DMS153 treated with DMSO at 0.1 percent for 48 hours (cell line): Measurements from ENCODE around the gene MTMR8.
"Not testable (repeated sequence)": the region's sequence is repeated elsewhere in the genome, so short reads cannot be mapped to it uniquely, and the experiment has no call there.

Source experiments
- DNase-seq: peaks from one replicate; lab custom pipeline; 2025; ENCODE audit not compliant: unreplicated experiment; lab: John Stamatoyannopoulos, UW

The MTMR8 gene

DNA sequence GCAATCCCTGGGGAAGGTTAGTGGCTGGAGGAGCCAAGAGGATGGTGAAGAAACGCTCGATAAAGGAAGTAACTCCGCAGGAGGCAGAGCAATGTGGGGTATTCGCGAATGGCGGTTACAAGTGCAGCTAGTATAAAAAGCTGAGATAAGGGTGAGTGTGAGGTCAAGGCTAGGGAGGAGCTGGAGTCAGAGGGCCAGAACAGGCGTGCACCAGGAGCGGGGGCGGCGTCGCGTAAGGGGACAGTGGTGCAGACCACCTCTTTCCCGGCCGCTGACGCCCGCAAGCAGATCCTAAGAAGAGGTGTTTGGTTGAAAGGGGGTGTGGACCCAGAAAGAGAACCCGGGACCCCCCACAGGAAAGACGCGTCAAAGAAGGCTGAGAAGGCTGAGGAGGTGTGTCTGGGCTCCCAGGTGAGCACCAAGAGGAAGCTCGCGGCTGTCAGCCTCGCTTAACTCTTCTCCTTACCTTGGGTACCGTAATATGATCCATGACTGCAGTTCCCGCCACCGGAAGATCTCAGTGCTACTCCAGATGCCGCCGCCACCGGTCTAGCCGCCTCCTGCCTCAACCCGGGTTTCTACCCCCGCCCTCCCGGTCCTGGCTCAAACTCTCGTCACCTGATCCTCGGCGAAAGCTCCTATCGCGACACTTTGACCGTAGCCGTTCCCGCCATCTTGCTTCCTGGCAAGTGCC lies at the start of gene MTMR8:
Gene MTMR8, minus strand, starts transcription at position 579 of the 694 bp plus-strand sequence. Its CDS starts 89 bp downstream, at position 490.
- DNase-seq, result no peak

DNA sequence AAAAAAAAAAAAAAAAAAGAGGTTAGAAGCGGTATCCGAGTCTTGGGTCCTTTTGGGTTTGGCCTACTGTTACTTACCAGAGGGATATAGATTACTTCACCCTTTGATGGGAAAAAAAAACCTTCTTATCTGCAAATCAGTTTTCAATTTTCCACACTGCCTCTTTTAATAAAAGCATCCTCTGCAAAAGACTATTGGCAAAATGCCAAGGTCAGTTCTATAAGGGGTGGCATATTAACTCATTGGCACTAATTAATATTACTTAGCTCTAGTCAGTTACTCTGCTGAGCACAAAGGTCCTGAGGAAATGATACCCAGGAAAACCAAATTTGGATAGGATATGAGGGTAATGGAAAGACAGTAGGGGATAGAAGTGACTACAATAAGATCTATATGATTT lies 44.3 kb upstream of the MTMR8 start:
- no peak for DNase-seq

DNA sequence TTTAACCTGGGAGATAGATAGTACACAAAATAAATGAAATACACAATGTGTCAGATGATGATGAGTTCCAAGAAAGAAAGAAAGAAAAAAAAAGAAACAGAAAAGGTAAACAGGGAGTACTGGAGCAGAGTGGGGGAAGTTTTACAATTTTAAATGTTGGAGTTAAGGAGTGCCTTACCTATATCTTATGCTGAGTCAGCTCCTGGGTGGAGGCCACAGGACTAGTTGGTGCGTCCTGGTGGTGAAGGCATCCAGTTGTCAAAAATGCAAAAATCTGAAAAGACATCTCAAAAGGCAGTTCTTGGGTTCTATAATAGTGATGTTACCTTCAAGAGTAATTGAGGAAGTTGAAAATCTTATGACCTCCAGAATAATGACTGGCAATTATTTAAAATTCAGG lies 42.4 kb upstream of the MTMR8 start:
- no peak for DNase-seq

DNA sequence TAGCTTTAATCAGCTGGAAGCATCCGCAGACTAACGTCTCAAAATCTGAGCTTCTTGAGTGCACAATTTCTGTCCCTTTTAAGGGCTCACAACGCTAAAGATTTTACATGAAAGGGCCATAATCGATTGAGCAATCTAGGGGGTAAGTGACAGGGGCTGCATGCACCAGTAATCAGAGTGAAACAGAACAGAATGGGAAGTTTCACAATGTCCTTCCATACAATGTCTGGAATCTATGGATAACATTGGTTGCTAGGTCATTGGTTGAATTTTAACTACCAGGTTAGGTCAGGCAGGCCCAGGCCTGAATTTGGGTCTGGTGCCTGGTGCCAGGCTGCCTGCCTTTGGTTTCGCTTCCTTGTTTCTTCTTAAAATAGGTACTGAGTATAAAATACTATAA lies 42.0 kb upstream of the MTMR8 start:
- DNase-seq, result no peak

DNA sequence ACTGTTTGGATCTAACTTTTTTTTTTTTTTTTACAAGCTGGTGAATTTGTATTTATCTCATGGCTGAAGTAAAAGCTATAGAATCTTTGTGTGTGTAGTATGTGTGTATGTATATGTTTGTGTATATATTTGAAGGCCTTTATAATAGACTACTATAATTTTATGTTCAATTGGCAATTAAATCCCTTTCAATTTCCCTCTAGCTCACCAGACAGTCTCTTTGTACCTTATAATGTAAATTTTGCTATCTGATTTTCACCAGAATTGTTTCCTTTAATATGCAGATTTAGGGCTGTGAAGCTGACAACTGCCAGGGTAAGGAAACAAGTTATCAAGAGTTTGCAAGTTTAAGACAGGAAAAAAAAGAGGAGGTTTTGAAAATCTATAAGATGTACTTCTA lies 33.1 kb upstream of the MTMR8 start:
- DNase-seq, result no peak

DNA sequence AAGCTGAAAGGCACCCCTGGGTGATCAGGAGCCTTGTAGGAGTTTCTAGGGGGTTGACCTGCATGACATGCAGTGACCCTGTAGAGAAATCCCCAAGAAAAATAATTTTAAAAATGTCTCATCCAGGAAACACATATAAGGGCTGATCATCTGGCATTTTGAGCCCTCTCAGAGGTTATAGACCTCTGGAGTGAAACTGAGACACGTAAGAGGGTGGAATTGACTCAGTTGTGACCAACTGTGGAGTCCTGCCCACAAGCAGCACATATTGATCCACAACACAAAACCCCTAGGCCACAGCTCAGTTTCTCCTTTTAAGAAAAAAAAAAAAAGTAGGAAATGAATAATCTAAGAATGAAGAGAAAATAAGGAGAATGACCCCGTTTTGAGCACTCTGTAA lies 32.5 kb upstream of the MTMR8 start:
- DNase-seq, result no peak

DNA sequence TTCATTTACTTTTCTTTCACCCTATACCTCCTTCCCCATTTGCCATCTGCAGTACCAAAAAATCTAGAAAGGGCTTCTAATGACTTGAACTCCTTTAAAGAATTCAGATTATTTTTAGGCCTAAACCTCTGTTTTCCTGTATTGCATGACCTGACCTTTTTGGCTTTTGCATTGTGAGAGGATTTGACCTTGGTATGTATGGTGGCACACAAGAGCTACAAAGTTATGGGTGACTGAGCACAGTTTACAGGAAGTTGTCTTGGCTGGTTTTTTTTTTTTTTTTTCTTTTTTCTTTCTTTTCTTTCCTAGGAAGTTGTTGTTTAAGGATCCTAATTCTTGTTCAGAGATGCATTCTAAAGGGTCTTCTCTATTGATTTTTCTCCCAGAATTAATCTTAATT lies 32.0 kb upstream of the MTMR8 start:
- DNase-seq, result no peak

DNA sequence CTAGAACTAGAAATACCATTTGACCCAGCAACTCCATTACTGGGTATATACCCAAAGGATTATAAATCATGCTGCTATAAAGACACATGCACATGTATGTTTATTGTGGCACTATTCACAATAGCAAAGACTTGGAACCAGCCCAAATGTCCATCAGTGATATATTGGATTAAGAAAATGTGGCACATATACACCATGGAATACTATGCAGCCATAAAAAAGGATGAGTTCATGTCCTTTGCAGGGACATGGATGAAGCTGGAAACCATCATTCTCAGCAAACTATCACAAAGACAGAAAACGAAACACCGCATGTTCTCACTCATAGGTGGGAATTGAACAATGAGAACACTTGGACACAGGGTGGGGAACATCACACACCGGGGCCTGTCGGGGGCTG lies 14.5 kb upstream of the MTMR8 start:
- DNase-seq, result not testable (repeated sequence)

DNA sequence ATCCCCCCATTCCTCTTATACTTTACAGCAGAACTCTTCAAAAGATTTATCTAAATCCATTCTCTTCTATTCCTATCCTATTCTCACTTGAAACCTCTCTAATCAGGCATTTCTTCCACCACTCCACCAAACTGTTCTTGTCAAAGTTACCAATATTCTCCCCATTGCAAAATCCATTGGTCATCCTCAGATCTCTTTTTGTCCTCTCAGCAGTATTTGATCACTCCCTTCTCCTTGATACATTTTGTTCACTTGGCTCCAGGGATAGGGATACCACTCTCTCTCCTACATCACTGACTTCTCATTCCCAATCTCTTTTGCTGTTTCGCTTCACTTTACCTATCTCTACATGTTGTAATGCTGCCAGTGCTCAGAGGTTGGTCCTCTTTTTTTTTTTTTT lies 2.8 kb upstream of the MTMR8 start:
- no peak for DNase-seq

DNA sequence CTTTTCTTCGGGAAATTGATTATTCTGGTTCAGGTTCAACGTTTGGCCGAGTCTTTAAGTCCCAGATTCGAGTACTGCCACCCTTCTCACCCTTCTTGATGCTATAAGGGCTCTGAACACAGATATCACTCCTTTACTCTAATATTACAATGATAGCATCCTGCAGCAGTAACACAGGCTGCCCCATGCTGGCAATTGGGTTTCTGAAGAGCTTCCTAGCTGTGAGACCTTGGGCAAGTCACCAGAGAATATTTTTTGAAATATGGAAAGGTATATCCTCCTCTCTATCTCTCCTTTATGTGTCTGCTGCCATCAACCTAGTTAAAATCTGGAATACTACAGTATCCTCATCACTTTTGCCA lies 297 bp upstream of the MTMR8 start:
- no peak for DNase-seq

DNA sequence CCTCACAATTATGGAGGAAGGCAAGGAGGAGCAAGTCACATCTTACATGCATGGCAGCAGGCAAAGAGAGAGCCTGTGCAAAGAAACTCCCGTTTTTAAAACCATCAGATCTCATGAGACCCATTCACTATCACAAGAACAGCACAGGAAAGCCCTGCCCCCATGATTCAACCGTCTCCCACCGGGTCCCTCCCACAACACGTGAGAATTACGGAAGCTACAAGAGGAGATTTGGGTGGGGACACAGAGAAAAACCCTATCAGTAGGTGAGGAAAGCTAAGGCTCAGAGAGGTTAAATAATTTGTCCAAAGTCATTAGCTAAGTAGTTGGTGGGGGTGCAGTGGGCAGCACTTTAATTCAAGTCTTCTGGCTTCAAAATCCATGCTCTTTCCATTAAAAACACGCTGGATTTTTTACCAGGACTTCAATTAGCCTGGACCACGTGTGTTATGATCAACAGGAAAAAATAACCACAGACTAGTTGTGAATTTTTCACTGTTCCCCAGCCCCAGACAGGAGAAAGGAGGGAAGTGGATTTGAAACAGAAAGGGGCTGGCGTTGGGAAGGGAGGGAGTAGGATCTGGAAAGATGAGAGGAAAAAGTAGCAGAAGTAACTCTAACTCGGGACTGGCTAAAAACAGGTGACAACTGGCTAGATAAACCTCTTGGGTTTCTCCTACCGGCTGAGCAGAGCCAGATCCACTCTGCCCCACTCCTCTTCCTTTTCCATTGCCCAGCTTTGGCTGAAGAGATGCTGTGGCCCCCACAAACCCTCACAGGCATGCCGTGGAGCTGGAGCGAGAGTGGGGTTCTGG lies 986 bp downstream of the MTMR8 start:
- DNase-seq, result no peak

DNA sequence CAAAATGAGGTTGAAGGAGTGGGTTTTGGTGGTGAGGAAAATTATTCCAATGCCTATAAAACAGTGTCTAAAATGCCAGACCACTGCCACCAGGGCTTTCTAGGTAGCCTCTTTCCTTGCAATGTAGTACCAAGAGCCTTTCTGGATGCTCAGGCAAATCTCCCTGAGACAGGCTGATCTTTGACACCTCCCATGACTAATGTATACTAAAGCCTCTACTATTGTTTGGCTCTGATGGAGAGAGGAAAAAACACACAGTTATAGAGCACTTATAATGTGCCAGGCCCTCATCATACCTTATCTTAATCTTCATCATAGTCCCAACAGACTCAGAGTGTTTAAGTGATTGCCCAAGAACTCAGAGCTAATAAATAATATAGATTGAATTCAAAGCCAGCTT lies 5.8 kb downstream of the MTMR8 start:
- DNase-seq, result no peak

DNA sequence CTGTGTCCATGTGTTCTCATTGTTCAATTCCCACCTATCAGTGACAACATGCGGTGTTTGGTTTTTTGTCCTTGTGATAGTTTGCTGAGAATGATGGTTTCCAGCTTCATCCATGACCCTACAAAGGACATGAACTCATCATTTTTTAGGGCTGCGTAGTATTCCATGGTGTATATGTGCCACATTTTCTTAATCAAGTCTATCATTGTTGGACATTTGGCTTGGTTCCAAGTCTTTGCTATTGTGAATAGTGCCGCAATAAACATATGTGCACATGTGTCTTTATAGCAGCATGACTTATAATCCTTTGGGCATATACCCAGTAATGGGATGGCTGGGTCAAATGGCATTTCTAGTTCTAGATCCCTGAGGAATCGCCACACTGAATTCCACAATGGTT lies 14.5 kb downstream of the MTMR8 start:
- DNase-seq, result not testable (repeated sequence)

DNA sequence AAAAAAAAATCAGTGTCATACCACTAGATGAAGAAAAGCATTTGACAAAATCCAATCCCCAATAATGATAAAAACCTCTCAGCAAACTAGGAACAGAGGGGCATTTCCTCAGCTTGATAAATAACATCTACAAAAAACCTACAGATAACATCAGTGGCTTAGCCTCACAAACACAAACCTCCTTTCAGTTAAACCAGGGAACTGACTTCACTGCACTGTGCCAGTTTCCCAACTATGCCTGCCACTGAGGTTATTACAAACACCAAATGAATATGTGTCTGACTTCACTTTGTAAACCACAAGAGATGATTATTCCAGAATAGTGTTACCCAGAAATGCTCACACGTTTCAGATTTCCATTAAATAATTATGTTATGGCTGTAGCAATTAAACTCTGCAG lies 15.3 kb downstream of the MTMR8 start:
- DNase-seq, result no peak

DNA sequence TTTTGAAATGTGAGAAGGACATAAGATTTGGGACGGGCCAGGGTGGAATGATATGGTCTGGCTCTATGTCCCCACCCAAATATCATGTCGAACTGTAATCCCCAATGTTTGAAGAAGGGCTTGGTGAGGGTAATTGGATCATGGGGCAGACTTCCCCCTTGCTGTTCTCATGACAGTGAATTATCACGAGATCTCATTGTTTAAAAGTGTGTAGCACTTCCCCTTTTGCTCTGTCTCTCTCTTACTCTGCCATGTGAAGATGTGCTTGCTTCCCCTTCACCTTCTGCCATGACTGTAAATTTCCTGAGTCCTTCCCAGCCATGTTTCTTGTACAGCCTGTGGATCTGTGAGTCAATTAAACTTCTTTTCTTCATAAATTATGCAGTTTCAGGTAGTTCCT lies 17.5 kb downstream of the MTMR8 start:
- no peak for DNase-seq

DNA sequence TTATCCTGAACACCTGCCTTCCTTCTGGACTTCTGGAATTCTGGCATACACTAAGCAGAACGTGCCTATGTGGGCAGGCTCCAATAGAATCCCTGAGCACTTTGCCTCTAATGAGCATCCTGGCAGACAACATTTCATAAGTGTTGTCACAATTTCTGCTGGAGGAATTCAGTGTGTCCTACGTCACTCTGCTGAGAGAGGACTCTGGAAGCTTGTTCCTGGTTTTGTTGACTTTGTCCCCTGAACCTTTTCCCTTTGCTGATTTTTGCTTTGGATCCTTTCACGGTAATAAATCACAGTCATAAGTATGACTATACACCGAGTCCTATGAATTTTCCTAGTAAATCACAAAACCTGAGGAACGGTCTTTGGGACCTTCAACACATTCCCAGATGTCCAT lies 43.2 kb downstream of the MTMR8 start:
- DNase-seq, result no peak

DNA sequence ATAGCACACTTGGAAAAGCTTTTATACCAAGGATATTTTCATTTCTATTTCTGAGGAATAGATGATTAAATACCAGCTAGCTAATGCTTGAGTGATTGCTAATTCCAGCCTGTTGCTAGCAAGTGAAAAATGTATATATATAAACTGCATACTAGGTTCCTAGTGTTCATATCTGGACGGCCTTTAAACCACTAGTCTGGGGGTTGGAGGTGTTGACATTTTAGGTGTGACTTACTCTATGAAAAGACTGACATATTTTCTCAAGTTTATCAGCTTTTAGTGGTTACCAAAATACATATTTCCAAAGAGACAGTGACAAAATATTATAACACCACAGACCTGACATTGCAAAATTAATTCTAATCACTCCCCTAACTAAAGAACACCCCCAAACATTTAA lies 44.7 kb downstream of the MTMR8 start:
- DNase-seq, result no peak

DNA sequence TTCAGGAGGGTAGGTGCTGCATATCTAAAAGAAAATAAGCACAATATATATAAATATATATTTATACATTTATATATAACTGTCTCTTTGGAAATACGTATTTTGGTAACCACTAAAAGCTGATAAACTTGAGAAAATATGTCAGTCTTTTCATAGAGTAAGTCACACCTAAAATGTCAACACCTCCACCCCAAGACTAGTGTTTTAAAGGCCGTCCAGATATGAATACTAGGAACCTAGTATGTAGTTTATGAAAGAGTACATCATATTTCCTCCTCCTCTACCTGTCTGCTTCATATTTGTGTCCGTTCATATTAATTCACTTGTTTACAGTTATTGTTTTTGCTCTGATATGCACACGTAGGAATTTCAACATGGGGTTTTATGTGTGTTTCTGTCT lies 45.2 kb downstream of the MTMR8 start:
- DNase-seq, result no peak

DNA sequence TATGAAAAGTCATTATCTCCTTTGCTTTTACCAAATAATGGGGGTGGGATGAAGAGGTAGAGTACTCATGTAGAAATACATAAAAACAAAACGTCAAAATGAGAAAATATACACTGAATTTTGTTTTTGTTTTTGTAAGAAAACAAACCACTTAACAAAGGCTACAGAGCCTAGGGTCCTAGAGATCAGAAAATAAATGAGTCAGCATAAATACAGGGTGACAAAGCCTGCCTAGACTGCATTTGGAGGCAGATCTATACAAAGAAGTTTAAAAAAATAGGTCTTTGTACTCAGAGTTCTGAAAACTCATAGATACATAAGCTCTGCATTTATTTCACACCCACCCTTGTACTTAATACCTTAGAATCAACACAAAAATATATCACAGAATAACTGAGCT lies 52.4 kb downstream of the MTMR8 start:
- DNase-seq, result no peak

DNA sequence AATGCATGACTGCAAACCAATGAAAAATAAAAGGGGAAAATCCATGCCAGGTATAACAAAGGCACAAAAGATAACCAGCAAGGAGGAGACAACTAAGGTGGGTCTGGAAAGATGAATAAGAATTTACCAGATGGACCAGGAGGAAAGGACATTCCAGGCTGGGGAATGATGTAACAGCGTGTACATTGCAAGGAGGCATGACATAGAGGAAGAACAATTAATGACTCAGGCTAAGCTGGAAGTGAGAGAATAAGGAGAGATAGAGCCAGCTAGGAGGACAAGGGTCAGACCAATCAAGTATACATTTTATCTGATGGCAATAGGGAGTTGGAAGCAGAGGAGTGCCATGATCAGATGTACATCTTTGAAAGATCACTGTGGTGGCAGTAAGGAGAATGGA lies 57.0 kb downstream of the MTMR8 start:
- no peak for DNase-seq

DNA sequence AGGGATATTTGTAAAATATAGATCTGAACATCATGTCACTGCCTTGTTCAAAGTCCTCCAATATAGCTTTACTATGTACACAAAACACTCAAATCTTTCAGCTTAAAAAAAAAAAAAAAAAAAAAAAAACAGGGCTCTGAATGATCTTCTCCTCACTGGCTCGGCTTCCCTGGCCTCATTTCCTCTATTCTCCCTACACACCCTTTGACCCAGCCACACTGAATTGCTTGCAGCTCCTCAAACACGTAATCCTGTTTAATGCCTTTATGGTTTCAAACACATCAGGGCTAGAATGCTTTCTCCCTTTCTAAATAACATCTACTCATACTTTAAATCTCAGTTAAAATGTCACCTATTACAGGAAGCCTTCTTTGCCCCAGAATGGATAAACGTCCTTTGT lies 60.8 kb downstream of the MTMR8 start:
- no peak for DNase-seq

DNA sequence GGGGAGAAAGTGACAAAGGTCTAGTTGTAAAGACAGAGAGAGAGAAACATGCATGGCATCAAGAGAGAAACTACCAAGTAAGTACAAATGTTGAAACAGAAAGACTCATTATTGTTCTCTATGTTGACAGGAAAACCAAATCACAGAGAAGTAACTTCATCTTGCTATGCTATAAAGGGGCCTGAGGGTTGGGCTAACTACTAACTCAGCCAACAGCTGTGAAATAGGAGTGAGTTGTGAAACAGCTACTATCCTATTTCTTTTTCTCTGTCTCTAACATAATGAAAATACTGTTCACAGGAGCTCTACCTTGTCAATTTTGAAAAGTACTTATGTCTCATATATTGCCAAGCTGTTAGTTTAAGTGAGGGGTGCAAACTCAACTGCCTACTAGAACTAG lies 65.0 kb downstream of the MTMR8 start:
- no peak for DNase-seq

DNA sequence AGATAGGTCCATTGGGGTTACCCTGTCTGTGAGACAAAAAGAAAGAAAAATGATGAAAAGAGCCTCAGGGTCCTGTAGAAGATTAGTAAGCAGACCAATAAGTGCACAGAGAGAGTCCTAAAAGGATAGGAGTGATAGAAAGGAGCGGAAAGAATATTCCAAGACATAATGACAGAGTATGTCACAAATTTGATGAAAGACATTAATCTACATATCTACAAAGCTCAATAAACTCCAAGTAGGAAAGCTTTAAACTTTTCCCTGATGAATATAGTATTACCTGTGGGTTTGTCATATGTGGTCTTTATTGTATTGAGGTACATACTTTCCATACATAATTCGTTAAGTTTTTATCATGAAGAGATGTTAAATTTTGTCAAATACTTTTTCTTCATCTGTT lies 73.7 kb downstream of the MTMR8 start:
- DNase-seq, result no peak
